Stimulated activated CD8-positive, alpha-beta memory T cell treated with anti-CD3 and anti-CD28 coated beads, Interleukin-15, amount 100 ng/mL, for 24 hours (primary cell): ENCODE data around the gene ATRN.
"Not testable (repeated sequence)": the region's sequence is repeated elsewhere in the genome, so short reads cannot be mapped to it uniquely, and the experiment has no call there.

ENCODE experiments used
- DNase-seq: peaks from one replicate; pipeline ENCODE4 v3.0.0-alpha.2; 2020; ENCODE audit warnings: low read depth

ATRN gene

DNA sequence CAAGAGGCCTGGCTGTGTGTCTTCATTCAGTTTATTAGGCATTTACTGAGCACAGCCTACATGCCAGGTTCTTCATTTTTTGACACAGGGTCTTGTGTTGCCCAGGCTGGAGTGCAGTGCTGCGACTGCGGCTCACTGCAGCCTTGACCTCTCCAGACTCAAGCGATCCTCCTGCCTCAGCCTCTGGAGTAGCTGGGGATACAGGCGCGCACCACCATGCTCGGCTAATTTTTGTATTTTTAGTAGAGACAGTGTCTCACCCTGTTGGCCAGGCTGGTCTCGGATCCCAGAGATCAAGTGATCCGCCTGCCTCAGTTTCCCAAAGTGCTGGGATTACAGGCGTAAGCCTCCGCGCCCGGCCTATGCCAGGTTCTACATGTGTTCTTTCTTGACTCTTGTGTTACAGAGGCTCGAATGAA lies 601 bp upstream of the ATRN start:
- DNase-seq = peak; percentile 1

- DNase-seq = no peak
Observed at GRCh38 chr20:3471397-3472021, 691 bp downstream of the ATRN start.

GRCh38 chr20:3472105-3472504 lies 1.3 kb downstream of the ATRN start:
- DNase-seq = no peak

- no peak for DNase-seq
Observed at GRCh38 chr20:3473324-3473723, 2.5 kb downstream of the ATRN start.

GRCh38 chr20:3473944-3474343 lies 3.1 kb downstream of the ATRN start:
- DNase-seq = no peak

- not testable (repeated sequence) for DNase-seq
Observed at GRCh38 chr20:3477003-3477860, 6.4 kb downstream of the ATRN start.

DNA sequence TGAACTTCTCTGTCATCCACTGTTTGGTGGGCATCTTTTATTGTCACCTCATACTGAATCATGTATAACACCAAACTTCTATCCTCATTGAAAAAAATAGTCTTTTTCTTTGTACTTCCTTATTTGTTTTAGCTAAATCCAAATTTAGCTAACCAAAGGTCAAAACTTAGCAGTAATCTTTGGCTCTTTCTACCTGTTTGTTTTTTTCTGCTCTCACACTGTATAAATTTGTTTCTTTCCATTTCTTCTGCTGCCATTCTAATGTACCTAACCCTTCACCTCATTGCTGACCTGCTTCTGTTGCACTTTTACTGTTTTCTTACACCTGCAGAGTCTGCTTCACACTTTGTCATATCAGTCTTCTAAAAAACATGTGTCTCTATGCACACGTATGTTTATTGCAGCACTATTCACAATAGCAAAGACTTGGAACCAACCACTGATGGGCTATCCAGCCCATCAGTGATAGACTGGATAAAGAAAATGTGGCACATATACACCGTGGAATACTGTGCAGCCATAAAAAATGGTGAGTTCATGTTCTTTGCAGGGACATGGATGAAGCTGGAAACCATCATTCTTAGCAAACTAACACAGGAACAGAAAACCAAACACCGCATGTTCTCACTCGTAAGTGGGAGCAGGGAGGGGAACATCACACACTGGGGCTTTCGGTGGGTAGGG lies 7.2 kb downstream of the ATRN start:
- no peak for DNase-seq

- DNase-seq = no peak
Observed at GRCh38 chr20:3479025-3479424, 8.2 kb downstream of the ATRN start.

GRCh38 chr20:3479759-3480615 lies 9.2 kb downstream of the ATRN start:
- DNase-seq = no peak

- DNase-seq = no peak
Observed at GRCh38 chr20:3483309-3483708, 12.5 kb downstream of the ATRN start.

GRCh38 chr20:3483784-3484183 lies 13.0 kb downstream of the ATRN start:
- no peak for DNase-seq

DNA sequence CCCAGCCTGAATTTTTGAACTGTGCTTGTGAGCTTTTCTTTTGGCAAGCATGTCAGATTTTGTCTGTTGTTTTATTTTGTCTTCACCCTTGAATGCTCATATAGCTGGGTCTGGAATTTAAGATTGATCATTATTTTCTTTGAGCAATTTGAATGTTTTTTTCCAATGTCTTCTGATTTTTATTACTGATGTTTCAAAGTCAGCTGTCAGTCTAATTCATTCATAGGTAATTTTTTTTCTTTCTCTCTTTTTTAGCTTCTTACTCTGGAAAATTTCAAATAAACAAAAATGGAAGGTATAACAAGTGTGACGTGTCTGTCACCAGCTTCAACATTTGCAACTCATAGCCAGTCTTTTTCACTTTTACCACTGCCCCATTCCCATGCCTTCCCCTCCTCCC lies 15.1 kb downstream of the ATRN start:
- no peak for DNase-seq

- no peak for DNase-seq
Observed at GRCh38 chr20:3486850-3487249, 16.0 kb downstream of the ATRN start.

DNA sequence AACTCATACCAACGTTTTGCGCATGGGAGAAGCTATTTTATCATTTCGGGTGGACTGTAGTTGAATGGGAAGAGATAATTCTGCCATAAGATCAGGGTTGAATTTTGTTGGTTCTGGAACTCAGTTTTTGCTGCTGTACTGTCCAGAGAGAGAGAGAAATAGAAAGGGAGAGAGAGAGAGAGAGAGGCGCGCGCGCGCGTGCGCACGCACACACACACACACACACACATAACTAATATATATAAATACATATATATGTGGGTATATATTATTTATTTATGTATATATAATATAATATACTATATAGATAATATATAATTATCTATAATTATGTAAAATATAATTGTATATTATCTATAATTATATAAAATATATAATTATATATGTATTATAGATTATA lies 21.9 kb downstream of the ATRN start:
- DNase-seq = no peak

GRCh38 chr20:3494218-3494617 lies 23.4 kb downstream of the ATRN start:
- no peak for DNase-seq

GRCh38 chr20:3502878-3503277 lies 32.1 kb downstream of the ATRN start:
- DNase-seq = no peak

GRCh38 chr20:3505148-3505547 lies 34.3 kb downstream of the ATRN start:
- DNase-seq = no peak

- no peak for DNase-seq
Observed at GRCh38 chr20:3509064-3509463, 38.2 kb downstream of the ATRN start.

DNA sequence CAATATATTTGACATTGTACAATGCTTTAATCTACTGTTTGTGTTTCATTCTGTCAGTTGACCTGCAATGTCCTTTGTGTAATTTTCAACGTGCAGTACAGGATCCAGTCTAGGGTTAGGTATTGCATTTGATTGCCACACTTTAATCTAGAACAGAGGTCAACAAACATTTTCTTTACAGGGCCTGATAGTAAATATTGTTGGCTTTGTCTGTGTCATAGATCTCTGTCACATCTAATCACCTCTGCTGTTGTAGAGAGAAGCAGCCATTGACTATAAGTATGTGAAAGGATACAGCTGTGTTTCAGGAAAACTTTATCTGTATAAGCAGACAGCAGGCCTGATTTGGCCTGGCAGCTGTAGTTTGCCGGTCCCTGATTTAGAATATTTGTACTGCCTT lies 39.3 kb downstream of the ATRN start:
- no peak for DNase-seq

- not testable (repeated sequence) for DNase-seq
Observed at GRCh38 chr20:3512239-3512638, 41.4 kb downstream of the ATRN start.

- DNase-seq = no peak
Observed at GRCh38 chr20:3514012-3514642, 43.3 kb downstream of the ATRN start.
